ENCODE results near the gene ATOH8. TPM values are rescaled to one million over a fixed set of nuclear protein-coding genes. Genes with fewer than 3 reads are reported as not detected.

Gene ATOH8
- total RNA-seq, 4 donors from 2014 or later = 2.0 to 24.6 (median 7.6) TPM

- Histone ChIP-seq H3K27me3 (no peaks in the 10 kb centered on the region), H3K36me3 (peaks cover 0 to 16% (median 5%) of the 10 kb centered on the region in 3 donors), H3K4me1 (peaks cover under 1 to 33% (median 16%) of the 10 kb centered on the region in 3 donors), H3K4me3 (no peak overlapping the region), H3K27ac (no peak overlapping the region), H3K9me3 (no peaks in the 10 kb centered on the region)
- WGBS, 2 donors = 70 to 78% methylated on average over 2 to 5 of the region's 8 CpGs
- DNase-seq = no peak
- intact Hi-C loops (cut with DNase I) = no loop called here
- TF ChIP-seq CTCF (IDR thresholded peaks at IDR 0.05) = no peak
- TF ChIP-seq POLR2A (IDR thresholded peaks at IDR 0.05) = no peak
Observed at GRCh38 chr2:85787282-85787980, 33.6 kb downstream of the ATOH8 start.

GRCh38 chr2:85787981-85788340 is 34.2 kb downstream of the ATOH8 start:
- Histone ChIP-seq H3K27ac (no peak overlapping the region), H3K9me3 (no peaks in the 10 kb centered on the region), H3K4me1 (peaks cover 6 to 38% (median 21%) of the 10 kb centered on the region in 3 donors), H3K36me3 (peaks cover 0 to 16% (median 5%) of the 10 kb centered on the region in 3 donors), H3K27me3 (no peaks in the 10 kb centered on the region), H3K4me3 (no peak overlapping the region)
- TF ChIP-seq POLR2A (IDR thresholded peaks at IDR 0.05) (no peak), CTCF (IDR thresholded peaks at IDR 0.05) (no peak)
- 93 to 94% methylated on average over 4 of the region's 6 CpGs for WGBS, 2 donors
- intact Hi-C loops (cut with DNase I) = no loop called here
- no peak for DNase-seq

- no peak overlapping the region for H3K27ac ChIP-seq
- H3K27me3 ChIP-seq = no peaks in the 10 kb centered on the region
- WGBS, 2 donors = 64 to 86% methylated on average over 2 of the region's 3 CpGs
- no peak for DNase-seq
- H3K9me3 ChIP-seq = no peaks in the 10 kb centered on the region
- H3K4me1 ChIP-seq = peaks cover 8 to 45% (median 22%) of the 10 kb centered on the region in 3 donors
- peaks cover 0 to 14% (median 5%) of the 10 kb centered on the region in 3 donors for H3K36me3 ChIP-seq
- no peak overlapping the region for H3K4me3 ChIP-seq
- TF ChIP-seq CTCF (IDR thresholded peaks at IDR 0.05) = no peak
- TF ChIP-seq POLR2A (IDR thresholded peaks at IDR 0.05) = no peak
- intact Hi-C loops (cut with DNase I) = no loop called here
Observed at GRCh38 chr2:85788603-85789002, 34.8 kb downstream of the ATOH8 start.

- DNase-seq = no peak
- Histone ChIP-seq H3K27me3 (no peaks in the 10 kb centered on the region), H3K36me3 (peaks cover 0 to 12% (median 5%) of the 10 kb centered on the region in 3 donors)
Observed at GRCh38 chr2:85789271-85789670, 35.5 kb downstream of the ATOH8 start.

More at GRCh38 chr2:85789271-85789670, 35.5 kb downstream of the ATOH8 start:
- no peaks in the 10 kb centered on the region for H3K9me3 ChIP-seq
- peaks cover 8 to 52% (median 26%) of the 10 kb centered on the region in 3 donors for H3K4me1 ChIP-seq
- 78 to 84% methylated on average over 5 of the region's 5 CpGs for WGBS, 2 donors
- intact Hi-C loops (cut with DNase I) = no loop called here
- no peak for TF ChIP-seq CTCF (IDR thresholded peaks at IDR 0.05)
- TF ChIP-seq POLR2A (IDR thresholded peaks at IDR 0.05) = no peak
- no peak overlapping the region for H3K4me3 ChIP-seq
- no peak overlapping the region for H3K27ac ChIP-seq

Data from esophagus squamous epithelium (tissue), 5 donors.